HEK293 (cell line): Measurements from ENCODE around the gene TLNRD1.

Experiments
- HOXD13 ChIP-seq: sonication (generic); formaldehyde crosslinking; IDR thresholded peaks from 2 replicates; pipeline ENCODE4 v1.8.0; 2022; ENCODE audit warnings: missing genetic modification reagents, borderline replicate concordance
- PRDM4 ChIP-seq: fragments of 450-650 bp; formaldehyde crosslinking; IDR thresholded peaks from 2 replicates; pipeline ENCODE4 v1.5.1; 2017; ENCODE audit warnings: missing biosample characterization, missing genetic modification characterization
- ZBTB17 ChIP-seq: fragments of 450-650 bp; formaldehyde crosslinking; IDR thresholded peaks from 2 replicates; pipeline ENCODE4 v1.5.1; 2016; ENCODE audit warnings: missing biosample characterization, missing genetic modification characterization
- ZFP41 ChIP-seq: fragments of 450-650 bp; formaldehyde crosslinking; IDR thresholded peaks from 2 replicates; pipeline ENCODE4 v1.5.1; 2016; ENCODE audit warnings: missing biosample characterization, missing genetic modification characterization, borderline replicate concordance
- ZNF24 ChIP-seq: fragments of 450-650 bp; formaldehyde crosslinking; IDR thresholded peaks from 2 replicates; pipeline ENCODE4 v1.5.1; 2016; ENCODE audit warnings: missing biosample characterization, missing genetic modification characterization
- ZNF266 ChIP-seq: fragments of 450-650 bp; formaldehyde crosslinking; IDR thresholded peaks from 2 replicates; pipeline ENCODE4 v1.5.1; 2016; ENCODE audit warnings: missing biosample characterization, missing genetic modification characterization, low read depth
- ZNF324 ChIP-seq: fragments of 450-650 bp; formaldehyde crosslinking; IDR thresholded peaks from 2 replicates; pipeline ENCODE4 v1.5.1; 2016; ENCODE audit warnings: missing biosample characterization, missing genetic modification characterization
- ZNF366 ChIP-seq: fragments of 450-650 bp; formaldehyde crosslinking; conservative IDR thresholded peaks from 2 replicates; pipeline ENCODE4 v1.5.1; 2016; ENCODE audit warnings: missing biosample characterization, missing genetic modification characterization
- ZNF37A ChIP-seq: fragments of 450-650 bp; IDR thresholded peaks from 2 replicates; pipeline ENCODE4 v1.5.1; 2018; ENCODE audit warnings: missing biosample characterization, missing genetic modification characterization
- ZNF404 ChIP-seq: fragments of 450-650 bp; formaldehyde crosslinking; IDR thresholded peaks from 2 replicates; pipeline ENCODE4 v1.5.1; 2017; ENCODE audit warnings: missing biosample characterization, missing genetic modification characterization
- ZNF416 ChIP-seq: fragments of 450-650 bp; formaldehyde crosslinking; IDR thresholded peaks from 2 replicates; pipeline ENCODE4 v1.5.1; 2016; ENCODE audit warnings: missing biosample characterization, missing genetic modification characterization
- ZNF426 ChIP-seq: fragments of 450-650 bp; formaldehyde crosslinking; IDR thresholded peaks from 2 replicates; pipeline ENCODE4 v1.5.1; 2017; ENCODE audit warnings: missing biosample characterization, missing genetic modification characterization, mild to moderate bottlenecking, inconsistent platforms, moderate library complexity
- ZNF48 ChIP-seq: fragments of 450-650 bp; formaldehyde crosslinking; IDR thresholded peaks from 2 replicates; pipeline ENCODE4 v1.5.1; 2016; ENCODE audit warnings: missing biosample characterization, missing genetic modification characterization
- ZNF521 ChIP-seq: fragments of 450-650 bp; formaldehyde crosslinking; IDR thresholded peaks from 2 replicates; pipeline ENCODE4 v1.5.1; 2017; ENCODE audit warnings: missing biosample characterization, mild to moderate bottlenecking, missing genetic modification characterization
- ZNF529 ChIP-seq: fragments of 450-650 bp; formaldehyde crosslinking; IDR thresholded peaks from 2 replicates; pipeline ENCODE4 v1.5.1; 2017; ENCODE audit warnings: missing genetic modification characterization, missing biosample characterization; ENCODE audit not compliant: insufficient replicate concordance
- ZNF548 ChIP-seq: fragments of 450-650 bp; formaldehyde crosslinking; IDR thresholded peaks from 2 replicates; pipeline ENCODE4 v1.5.1; 2016; ENCODE audit warnings: missing biosample characterization, missing genetic modification characterization
- ZNF580 ChIP-seq: fragments of 450-650 bp; formaldehyde crosslinking; IDR thresholded peaks from 2 replicates; pipeline ENCODE4 v1.5.1; 2016; ENCODE audit warnings: missing biosample characterization, missing genetic modification characterization
- ZNF692 ChIP-seq: fragments of 450-650 bp; formaldehyde crosslinking; IDR thresholded peaks from 2 replicates; pipeline ENCODE4 v1.5.1; 2016; ENCODE audit warnings: missing biosample characterization, missing genetic modification characterization
- ZNF704 ChIP-seq: fragments of 450-650 bp; formaldehyde crosslinking; IDR thresholded peaks from 2 replicates; pipeline ENCODE4 v1.5.1; 2016; ENCODE audit warnings: missing biosample characterization, missing genetic modification characterization
- ZNF747 ChIP-seq: fragments of 450-650 bp; formaldehyde crosslinking; IDR thresholded peaks from 2 replicates; pipeline ENCODE4 v1.5.1; 2016; ENCODE audit warnings: missing biosample characterization, missing genetic modification characterization
- ZXDB ChIP-seq: fragments of 450-650 bp; formaldehyde crosslinking; IDR thresholded peaks from 2 replicates; pipeline ENCODE4 v1.5.1; 2016; ENCODE audit warnings: missing biosample characterization, missing genetic modification characterization
- TF ChIP-seq, protein P1 (sequence below): fragments of 450-650 bp; formaldehyde crosslinking; IDR thresholded peaks from 2 replicates; pipeline ENCODE4 v1.5.1; 2016; ENCODE audit warnings: missing biosample characterization, missing genetic modification characterization
- TF ChIP-seq, protein P2 (sequence below): fragments of 450-650 bp; formaldehyde crosslinking; IDR thresholded peaks from 2 replicates; pipeline ENCODE4 v1.5.1; 2017; ENCODE audit warnings: missing biosample characterization, missing genetic modification characterization
- TF ChIP-seq, protein P3 (sequence below): sonication (generic); formaldehyde crosslinking; IDR thresholded peaks from 2 replicates; pipeline ENCODE4 v1.8.1; 2022; ENCODE audit warnings: mild to moderate bottlenecking, moderate library complexity, missing genetic modification reagents
- TF ChIP-seq, protein P4 (sequence below): IDR thresholded peaks from 2 replicates; pipeline ENCODE4 v1.6.1; 2011; ENCODE audit warnings: mild to moderate bottlenecking, low read depth, low read length, borderline replicate concordance
- TF ChIP-seq, protein P5 (sequence below): fragments of 450-650 bp; formaldehyde crosslinking; IDR thresholded peaks from 2 replicates; pipeline ENCODE4 v1.5.0; 2017; ENCODE audit warnings: missing biosample characterization, missing genetic modification characterization, borderline replicate concordance

The TLNRD1 gene

GRCh38 chr15:81000624-81001151 is at the start of gene TLNRD1 (continued):
- TF ChIP-seq, protein P1, sequence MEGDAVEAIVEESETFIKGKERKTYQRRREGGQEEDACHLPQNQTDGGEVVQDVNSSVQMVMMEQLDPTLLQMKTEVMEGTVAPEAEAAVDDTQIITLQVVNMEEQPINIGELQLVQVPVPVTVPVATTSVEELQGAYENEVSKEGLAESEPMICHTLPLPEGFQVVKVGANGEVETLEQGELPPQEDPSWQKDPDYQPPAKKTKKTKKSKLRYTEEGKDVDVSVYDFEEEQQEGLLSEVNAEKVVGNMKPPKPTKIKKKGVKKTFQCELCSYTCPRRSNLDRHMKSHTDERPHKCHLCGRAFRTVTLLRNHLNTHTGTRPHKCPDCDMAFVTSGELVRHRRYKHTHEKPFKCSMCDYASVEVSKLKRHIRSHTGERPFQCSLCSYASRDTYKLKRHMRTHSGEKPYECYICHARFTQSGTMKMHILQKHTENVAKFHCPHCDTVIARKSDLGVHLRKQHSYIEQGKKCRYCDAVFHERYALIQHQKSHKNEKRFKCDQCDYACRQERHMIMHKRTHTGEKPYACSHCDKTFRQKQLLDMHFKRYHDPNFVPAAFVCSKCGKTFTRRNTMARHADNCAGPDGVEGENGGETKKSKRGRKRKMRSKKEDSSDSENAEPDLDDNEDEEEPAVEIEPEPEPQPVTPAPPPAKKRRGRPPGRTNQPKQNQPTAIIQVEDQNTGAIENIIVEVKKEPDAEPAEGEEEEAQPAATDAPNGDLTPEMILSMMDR (tag by site-specific recombination) = no peak
- no peak; the same call in 1 of the 2 replicates for TF ChIP-seq ZNF692 (tag by site-specific recombination)
- no peak for TF ChIP-seq ZNF416
- 0 out of 2 replicates have a peak, but pooled peaks have one; percentile 26 for TF ChIP-seq ZNF24
- no peak for TF ChIP-seq ZNF747
- peak; percentile 48; the same call in 1 of the 2 replicates for TF ChIP-seq ZXDB (tag by site-specific recombination)
- no peak for TF ChIP-seq ZNF324 (tag by site-specific recombination)
- no peak for TF ChIP-seq ZNF704 (tag by site-specific recombination)
- no peak for TF ChIP-seq ZNF521 (tag by site-specific recombination)
- TF ChIP-seq ZBTB17 = no peak
- TF ChIP-seq, protein P2, sequence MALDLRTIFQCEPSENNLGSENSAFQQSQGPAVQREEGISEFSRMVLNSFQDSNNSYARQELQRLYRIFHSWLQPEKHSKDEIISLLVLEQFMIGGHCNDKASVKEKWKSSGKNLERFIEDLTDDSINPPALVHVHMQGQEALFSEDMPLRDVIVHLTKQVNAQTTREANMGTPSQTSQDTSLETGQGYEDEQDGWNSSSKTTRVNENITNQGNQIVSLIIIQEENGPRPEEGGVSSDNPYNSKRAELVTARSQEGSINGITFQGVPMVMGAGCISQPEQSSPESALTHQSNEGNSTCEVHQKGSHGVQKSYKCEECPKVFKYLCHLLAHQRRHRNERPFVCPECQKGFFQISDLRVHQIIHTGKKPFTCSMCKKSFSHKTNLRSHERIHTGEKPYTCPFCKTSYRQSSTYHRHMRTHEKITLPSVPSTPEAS (tag by site-specific recombination) = no peak
- no peak for TF ChIP-seq ZNF548 (tag by site-specific recombination)
- no peak for TF ChIP-seq ZNF404
- no peak for TF ChIP-seq ZNF266 (tag by site-specific recombination)
- TF ChIP-seq ZNF529 (tag by site-specific recombination) = no peak
- no peak for TF ChIP-seq ZNF580
- TF ChIP-seq ZNF366 = no peak
- TF ChIP-seq PRDM4 (tag by site-specific recombination) = no peak
- no peak for TF ChIP-seq ZFP41 (tag by site-specific recombination)
- TF ChIP-seq ZNF48 (tag by site-specific recombination) = no peak
- TF ChIP-seq ZNF426 = no peak
- TF ChIP-seq HOXD13 (CRISPR knock-in tag) = no peak
- TF ChIP-seq, protein P3, sequence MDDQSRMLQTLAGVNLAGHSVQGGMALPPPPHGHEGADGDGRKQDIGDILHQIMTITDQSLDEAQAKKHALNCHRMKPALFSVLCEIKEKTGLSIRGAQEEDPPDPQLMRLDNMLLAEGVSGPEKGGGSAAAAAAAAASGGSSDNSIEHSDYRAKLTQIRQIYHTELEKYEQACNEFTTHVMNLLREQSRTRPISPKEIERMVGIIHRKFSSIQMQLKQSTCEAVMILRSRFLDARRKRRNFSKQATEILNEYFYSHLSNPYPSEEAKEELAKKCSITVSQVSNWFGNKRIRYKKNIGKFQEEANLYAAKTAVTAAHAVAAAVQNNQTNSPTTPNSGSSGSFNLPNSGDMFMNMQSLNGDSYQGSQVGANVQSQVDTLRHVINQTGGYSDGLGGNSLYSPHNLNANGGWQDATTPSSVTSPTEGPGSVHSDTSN (CRISPR knock-in tag) = 0 out of 2 replicates have a peak, but pooled peaks have one; percentile 24
- TF ChIP-seq, protein P4, sequence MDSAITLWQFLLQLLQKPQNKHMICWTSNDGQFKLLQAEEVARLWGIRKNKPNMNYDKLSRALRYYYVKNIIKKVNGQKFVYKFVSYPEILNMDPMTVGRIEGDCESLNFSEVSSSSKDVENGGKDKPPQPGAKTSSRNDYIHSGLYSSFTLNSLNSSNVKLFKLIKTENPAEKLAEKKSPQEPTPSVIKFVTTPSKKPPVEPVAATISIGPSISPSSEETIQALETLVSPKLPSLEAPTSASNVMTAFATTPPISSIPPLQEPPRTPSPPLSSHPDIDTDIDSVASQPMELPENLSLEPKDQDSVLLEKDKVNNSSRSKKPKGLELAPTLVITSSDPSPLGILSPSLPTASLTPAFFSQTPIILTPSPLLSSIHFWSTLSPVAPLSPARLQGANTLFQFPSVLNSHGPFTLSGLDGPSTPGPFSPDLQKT = no peak
- TF ChIP-seq, protein P5, sequence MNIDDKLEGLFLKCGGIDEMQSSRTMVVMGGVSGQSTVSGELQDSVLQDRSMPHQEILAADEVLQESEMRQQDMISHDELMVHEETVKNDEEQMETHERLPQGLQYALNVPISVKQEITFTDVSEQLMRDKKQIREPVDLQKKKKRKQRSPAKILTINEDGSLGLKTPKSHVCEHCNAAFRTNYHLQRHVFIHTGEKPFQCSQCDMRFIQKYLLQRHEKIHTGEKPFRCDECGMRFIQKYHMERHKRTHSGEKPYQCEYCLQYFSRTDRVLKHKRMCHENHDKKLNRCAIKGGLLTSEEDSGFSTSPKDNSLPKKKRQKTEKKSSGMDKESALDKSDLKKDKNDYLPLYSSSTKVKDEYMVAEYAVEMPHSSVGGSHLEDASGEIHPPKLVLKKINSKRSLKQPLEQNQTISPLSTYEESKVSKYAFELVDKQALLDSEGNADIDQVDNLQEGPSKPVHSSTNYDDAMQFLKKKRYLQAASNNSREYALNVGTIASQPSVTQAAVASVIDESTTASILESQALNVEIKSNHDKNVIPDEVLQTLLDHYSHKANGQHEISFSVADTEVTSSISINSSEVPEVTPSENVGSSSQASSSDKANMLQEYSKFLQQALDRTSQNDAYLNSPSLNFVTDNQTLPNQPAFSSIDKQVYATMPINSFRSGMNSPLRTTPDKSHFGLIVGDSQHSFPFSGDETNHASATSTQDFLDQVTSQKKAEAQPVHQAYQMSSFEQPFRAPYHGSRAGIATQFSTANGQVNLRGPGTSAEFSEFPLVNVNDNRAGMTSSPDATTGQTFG (tag by site-specific recombination) = no peak
- no peak for TF ChIP-seq ZNF37A (tag by site-specific recombination)
